ENCODE results near the gene TOMM6. TPM values are rescaled to one million over a fixed set of nuclear protein-coding genes. Genes with fewer than 3 reads are reported as not detected.

Gene TOMM6
- 199 and 283 TPM in 2 replicates for total RNA-seq (2014; rRNA removed; shearing (Covaris generic))

- in situ Hi-C loops (cut with HindIII; ENCODE audit: low sequenced_read_pairs), result loop anchor here (25.0 kb wide), 1 partner anchor 250 kb away; no protein-coding TSS in a partner anchor
- peak; percentile 91 for DNase-seq (ENCODE audit: low spot score)
Observed at GRCh38 chr6:41787219-41787917, at the start of gene TOMM6. Gene TOMM6 (plus strand): TSS chr6:41787694. CDS start chr6:41787698, 4 bp downstream.

- DNase-seq (ENCODE audit: low spot score), result no peak
- in situ Hi-C loops (cut with HindIII; ENCODE audit: low sequenced_read_pairs), result no loop called here
Observed at GRCh38 chr6:41739041-41739440, 48.5 kb upstream of the TOMM6 start.

- DNase-seq (ENCODE audit: low spot score), result no peak
- in situ Hi-C loops (cut with HindIII; ENCODE audit: low sequenced_read_pairs), result no loop called here
Observed at GRCh38 chr6:41740366-41741162, 46.9 kb upstream of the TOMM6 start.

- in situ Hi-C loops (cut with HindIII; ENCODE audit: low sequenced_read_pairs), result no loop called here
- DNase-seq (ENCODE audit: low spot score), result no peak
Observed at GRCh38 chr6:41741625-41742490, 45.6 kb upstream of the TOMM6 start.

- in situ Hi-C loops (cut with HindIII; ENCODE audit: low sequenced_read_pairs), result no loop called here
- DNase-seq (ENCODE audit: low spot score), result no peak
Observed at GRCh38 chr6:41743406-41744235, 43.9 kb upstream of the TOMM6 start.

- in situ Hi-C loops (cut with HindIII; ENCODE audit: low sequenced_read_pairs), result no loop called here
- DNase-seq (ENCODE audit: low spot score), result no peak
Observed at GRCh38 chr6:41744236-41744787, 43.2 kb upstream of the TOMM6 start.

- in situ Hi-C loops (cut with HindIII; ENCODE audit: low sequenced_read_pairs), result no loop called here
- no peak for DNase-seq (ENCODE audit: low spot score)
Observed at GRCh38 chr6:41746107-41746506, 41.4 kb upstream of the TOMM6 start.

GRCh38 chr6:41747256-41748101, 40.0 kb upstream of the TOMM6 start, which contains the start of gene PGC:
Gene PGC (minus strand): TSS chr6:41747397. CDS start chr6:41747334, 63 bp downstream.
- in situ Hi-C loops (cut with HindIII; ENCODE audit: low sequenced_read_pairs), result no loop called here
- DNase-seq (ENCODE audit: low spot score), result no peak

GRCh38 chr6:41748102-41748477, 39.4 kb upstream of the TOMM6 start:
- in situ Hi-C loops (cut with HindIII; ENCODE audit: low sequenced_read_pairs), result no loop called here
- DNase-seq (ENCODE audit: low spot score), result no peak

GRCh38 chr6:41748542-41748941, 39.0 kb upstream of the TOMM6 start:
- DNase-seq (ENCODE audit: low spot score), result no peak
- in situ Hi-C loops (cut with HindIII; ENCODE audit: low sequenced_read_pairs), result no loop called here

- in situ Hi-C loops (cut with HindIII; ENCODE audit: low sequenced_read_pairs), result no loop called here
- DNase-seq (ENCODE audit: low spot score), result no peak
Observed at GRCh38 chr6:41750374-41750773, 37.1 kb upstream of the TOMM6 start.

GRCh38 chr6:41755895-41756294, 31.6 kb upstream of the TOMM6 start:
- DNase-seq (ENCODE audit: low spot score), result no peak
- in situ Hi-C loops (cut with HindIII; ENCODE audit: low sequenced_read_pairs), result no loop called here

- in situ Hi-C loops (cut with HindIII; ENCODE audit: low sequenced_read_pairs), result no loop called here
- no peak for DNase-seq (ENCODE audit: low spot score)
Observed at GRCh38 chr6:41756354-41756753, 31.1 kb upstream of the TOMM6 start.

GRCh38 chr6:41757271-41757670, 30.2 kb upstream of the TOMM6 start:
- in situ Hi-C loops (cut with HindIII; ENCODE audit: low sequenced_read_pairs), result no loop called here
- no peak for DNase-seq (ENCODE audit: low spot score)

GRCh38 chr6:41757931-41758640, 29.4 kb upstream of the TOMM6 start:
- no peak for DNase-seq (ENCODE audit: low spot score)
- in situ Hi-C loops (cut with HindIII; ENCODE audit: low sequenced_read_pairs), result no loop called here

GRCh38 chr6:41758641-41759035, 28.9 kb upstream of the TOMM6 start:
- in situ Hi-C loops (cut with HindIII; ENCODE audit: low sequenced_read_pairs), result no loop called here

More at GRCh38 chr6:41758641-41759035, 28.9 kb upstream of the TOMM6 start:
- no peak for DNase-seq (ENCODE audit: low spot score)
